Activated CD8-positive, alpha-beta memory T cell treated with anti-CD3 and anti-CD28 coated beads for 4 hours (primary cell): ENCODE data around the gene OTOP1.
"Not testable (repeated sequence)": the region's sequence is repeated elsewhere in the genome, so short reads cannot be mapped to it uniquely, and the experiment has no call there.

Experiments
- DNase-seq, 2 donors: peaks; one replicate each; pipeline ENCODE4 v3.0.0-alpha.2; 2020; ENCODE audit warnings: low read depth in 2 of 2

OTOP1 gene

GRCh38 chr4:4233610-4234009, 6.9 kb upstream of the OTOP1 start:
- DNase-seq: no peak

GRCh38 chr4:4228356-4228668, 1.6 kb upstream of the OTOP1 start:
- no peak for DNase-seq

- DNase-seq: no peak
Measured at GRCh38 chr4:4227510-4228355, 1.0 kb upstream of the OTOP1 start.

GRCh38 chr4:4225915-4226605, 669 bp downstream of the OTOP1 start:
- no peak for DNase-seq

GRCh38 chr4:4217113-4217512, 9.6 kb downstream of the OTOP1 start:
- DNase-seq: no peak

GRCh38 chr4:4216648-4217047, 10.1 kb downstream of the OTOP1 start:
- DNase-seq: no peak

- DNase-seq: not testable (repeated sequence)
Measured at GRCh38 chr4:4213674-4214073, 13.1 kb downstream of the OTOP1 start.

- no peak for DNase-seq
Measured at GRCh38 chr4:4206204-4206603, 20.5 kb downstream of the OTOP1 start.

GRCh38 chr4:4204401-4204745, 22.4 kb downstream of the OTOP1 start:
- no peak for DNase-seq

GRCh38 chr4:4203688-4204400, 22.9 kb downstream of the OTOP1 start:
- DNase-seq: no peak

- no peak for DNase-seq
Measured at GRCh38 chr4:4202510-4202909, 24.2 kb downstream of the OTOP1 start.

GRCh38 chr4:4200624-4201023, 26.1 kb downstream of the OTOP1 start:
- no peak for DNase-seq

- DNase-seq: no peak
Measured at GRCh38 chr4:4195354-4195753, 31.4 kb downstream of the OTOP1 start.

GRCh38 chr4:4188557-4188956, 38.2 kb downstream of the OTOP1 start:
- not testable (repeated sequence) for DNase-seq

- no peak for DNase-seq
Measured at GRCh38 chr4:4185528-4185927, 41.2 kb downstream of the OTOP1 start.

GRCh38 chr4:4182835-4183568, 43.7 kb downstream of the OTOP1 start:
- DNase-seq: no peak

GRCh38 chr4:4170596-4171150, 56.1 kb downstream of the OTOP1 start:
- DNase-seq: no peak

GRCh38 chr4:4167981-4168780, 58.5 kb downstream of the OTOP1 start:
- not testable (repeated sequence) for DNase-seq

- DNase-seq: not testable (repeated sequence)
Measured at GRCh38 chr4:4166986-4167385, 59.7 kb downstream of the OTOP1 start.

GRCh38 chr4:4165701-4166392, 60.9 kb downstream of the OTOP1 start:
- not testable (repeated sequence) for DNase-seq
